GM23338 (cell line): ENCODE measurements around the gene WNT5B. TPM values are rescaled to one million over a fixed set of nuclear protein-coding genes. Genes with fewer than 3 reads are reported as not detected.

Experiments used
- ATAC-seq: fragments of 200-7000 bp; cut with Tn5 transposase; 3 replicates; pipeline ENCODE4 v1.9.1; 2020
- DNase-seq: peaks from one replicate; pipeline ENCODE4 v3.0.0-alpha.2; 2015; ENCODE audit warnings: low spot score
- H2AFZ ChIP-seq: fragments of 200-600 bp; sonication (generic); 2 replicates; pipeline ENCODE4 v1.8.0; 2016; ENCODE audit warnings: antibody characterized with exemption, mild to moderate bottlenecking, moderate library complexity
- H3F3A ChIP-seq: fragments of 200-600 bp; sonication (generic); replicated peaks from 2 replicates; pipeline ENCODE4 v1.8.0; 2017; ENCODE audit warnings: antibody characterized with exemption, mixed run types, low read depth
- H3K27ac ChIP-seq: fragments of 200-600 bp; sonication (generic); 2 replicates; pipeline ENCODE4 v1.6.1; 2016; ENCODE audit warnings: low read depth
- H3K27me3 ChIP-seq: fragments of 200-600 bp; sonication (generic); 2 replicates; pipeline ENCODE4 v1.8.0; 2016; ENCODE audit warnings: mild to moderate bottlenecking, mixed run types, moderate library complexity; ENCODE audit not compliant: insufficient read depth
- H3K36me3 ChIP-seq: fragments of 200-600 bp; sonication (generic); 2 replicates; pipeline ENCODE4 v1.8.0; 2016; ENCODE audit warnings: mild to moderate bottlenecking; ENCODE audit not compliant: insufficient read depth
- H3K4me1 ChIP-seq: fragments of 200-600 bp; sonication (generic); 2 replicates; pipeline ENCODE4 v1.8.0; 2016; ENCODE audit warnings: mild to moderate bottlenecking, moderate library complexity; ENCODE audit not compliant: insufficient read depth
- H3K4me2 ChIP-seq: fragments of 200-600 bp; sonication (generic); 2 replicates; pipeline ENCODE4 v1.7.1; 2017; ENCODE audit warnings: mixed run types
- H3K4me3 ChIP-seq: fragments of 200-600 bp; sonication (generic); 2 replicates; pipeline ENCODE4 v1.6.1; 2016; ENCODE audit warnings: mixed run types
- H3K79me2 ChIP-seq: fragments of 200-600 bp; sonication (generic); replicated peaks from 2 replicates; pipeline ENCODE4 v1.8.0; 2017; ENCODE audit warnings: mild to moderate bottlenecking; ENCODE audit not compliant: insufficient read depth
- H3K9me2 ChIP-seq: fragments of 200-600 bp; sonication (generic); 2 replicates; pipeline ENCODE4 v1.8.0; 2017; ENCODE audit not compliant: insufficient read depth
- H4K20me1 ChIP-seq: fragments of 200-600 bp; sonication (generic); replicated peaks from 2 replicates; pipeline ENCODE4 v1.8.0; 2017; ENCODE audit warnings: mild to moderate bottlenecking; ENCODE audit not compliant: insufficient read depth
- H3K27ac Mint-ChIP-seq: 2 replicates; pipeline ENCODE4 v1.8.0; 2020; ENCODE audit warnings: inconsistent platforms, mild to moderate bottlenecking, moderate library complexity, mixed read lengths
- H3K27me3 Mint-ChIP-seq: 3 replicates; pipeline ENCODE4 v1.8.0; 2022; ENCODE audit warnings: low read depth, mild to moderate bottlenecking, moderate library complexity, mixed read lengths, inconsistent platforms; ENCODE audit not compliant: insufficient read depth, poor library complexity
- H3K36me3 Mint-ChIP-seq: 3 replicates; pipeline ENCODE4 v1.8.0; 2021; ENCODE audit warnings: low read depth, mild to moderate bottlenecking, inconsistent platforms, moderate library complexity, mixed read lengths
- H3K4me1 Mint-ChIP-seq: 3 replicates; pipeline ENCODE4 v1.8.0; 2020; ENCODE audit warnings: mild to moderate bottlenecking, inconsistent platforms, mixed read lengths
- H3K4me3 Mint-ChIP-seq: 3 replicates; pipeline ENCODE4 v1.8.0; 2021; ENCODE audit warnings: moderate library complexity, mild to moderate bottlenecking, inconsistent platforms, mixed read lengths
- H3K9me3 Mint-ChIP-seq: 3 replicates; pipeline ENCODE4 v1.8.0; 2020; ENCODE audit warnings: moderate library complexity, mild to moderate bottlenecking, inconsistent platforms, mixed read lengths
- CREB1 ChIP-seq: fragments of 250-450 bp; sonication (Bioruptor Pico); IDR thresholded peaks from 2 replicates; pipeline ENCODE4 v1.5.0; 2020; ENCODE audit warnings: low read depth, mild to moderate bottlenecking, moderate library complexity
- CTCF ChIP-seq, 2 experiments: fragments of 200-600 bp in 1 of 2; sonication (generic) in 1 of 2; conservative IDR thresholded peaks; 2 replicates each; pipeline versions ENCODE4 v1.5.1 to v1.6.1; 2016 to 2017; ENCODE audit warnings: antibody characterized with exemption in 2 of 2, low read depth in 2 of 2, mild to moderate bottlenecking in 2 of 2, moderate library complexity in 1 of 2
- ETS1 ChIP-seq: IDR thresholded peaks from 2 replicates; pipeline ENCODE4 v1.6.1; 2016; ENCODE audit warnings: antibody characterized with exemption
- EZH2 ChIP-seq: fragments of 200-600 bp; sonication (generic); IDR thresholded peaks from one replicate; pipeline ENCODE4 v1.8.0; 2017; ENCODE audit warnings: antibody characterized with exemption, mild to moderate bottlenecking, low read depth; ENCODE audit not compliant: unreplicated experiment
- EZH2phosphoT487 ChIP-seq: fragments of 200-600 bp; sonication (generic); IDR thresholded peaks from one replicate; pipeline ENCODE4 v1.8.1; 2018; ENCODE audit warnings: antibody characterized with exemption; ENCODE audit not compliant: unreplicated experiment
- POLR2AphosphoS5 ChIP-seq: IDR thresholded peaks from 2 replicates; pipeline ENCODE4 v1.6.1; 2016; ENCODE audit warnings: antibody characterized with exemption, low read depth
- ZNF462 ChIP-seq: fragments of 250-450 bp; sonication (Bioruptor Pico); IDR thresholded peaks from 2 replicates; pipeline ENCODE4 v1.5.0; 2020; ENCODE audit warnings: mild to moderate bottlenecking, moderate library complexity
- polyA plus RNA-seq: library from polyadenylated mRNA; unstranded; fragments of >200 nt; fragmentation: Nextera tagmentation; extraction: Ambion mirVana; gene quantifications from 2 replicates; pipeline ENCODE4 v1.2.1, GENCODE V29; 2016
- total RNA-seq: library from RNA; depleted of rRNA; stranded (reverse); fragments of >200 nt; shearing (Covaris generic); gene quantifications from 2 replicates; pipeline ENCODE4 v1.2.3, GENCODE V29; 2014

Gene WNT5B
- total and polyA plus RNA-seq, 2 experiments from 2014 or later: 1.4 to 2.7 TPM

GRCh38 chr12:1635301-1636095, 6.5 kb downstream of the WNT5B start:
- Histone ChIP-seq H3K4me3 (no peak overlapping the region), H3K79me2 (no peaks in the 10 kb centered on the region), H3K4me1 (peaks cover 49% of the 10 kb centered on the region), H3F3A (peaks cover 16% of the 10 kb centered on the region; the same call in 1 of the 2 replicates), H3K4me2 (no peak overlapping the region), H3K27me3 (peaks cover 65% of the 10 kb centered on the region), H2AFZ (no peak overlapping the region), H4K20me1 (peaks cover 4% of the 10 kb centered on the region; the same call in 1 of the 2 replicates), H3K36me3 (no peaks in the 10 kb centered on the region; the same call in 1 of the 2 replicates), H3K27ac (no peak overlapping the region), H3K9me2 (no peaks in the 10 kb centered on the region)
- no peaks in the 10 kb centered on the region; the same call in 2 of the 3 replicates for H3K36me3 Mint-ChIP-seq
- H3K9me3 Mint-ChIP-seq: no peaks in the 10 kb centered on the region; the same call in 2 of the 3 replicates
- no peak for DNase-seq
- peaks cover 44% of the 10 kb centered on the region for H3K27me3 Mint-ChIP-seq
- peaks cover 46% of the 10 kb centered on the region for H3K4me1 Mint-ChIP-seq
- ATAC-seq: no peak
- no peak for TF ChIP-seq CREB1 (CRISPR knock-in tag)
- no peak for TF ChIP-seq EZH2phosphoT487
- no peak for TF ChIP-seq CTCF (conservative IDR thresholded peaks at IDR 0.05; ENCODE audit: low read depth in 2 of 2)
- TF ChIP-seq ZNF462 (CRISPR knock-in tag): no peak
- no peak for TF ChIP-seq EZH2
- no peak for TF ChIP-seq POLR2AphosphoS5
- no peak for TF ChIP-seq ETS1
- no peak overlapping the region for H3K27ac Mint-ChIP-seq
- no peak overlapping the region for H3K4me3 Mint-ChIP-seq
